A673 (cell line): ENCODE data around the gene MVP. TPM values are rescaled to one million over a fixed set of nuclear protein-coding genes. Genes with fewer than 3 reads are reported as not detected.

Source experiments
- BruUV-seq: library from RNA; stranded (reverse); fragments of 400-500 nt; replicated peaks from 2 replicates; lab custom pipeline; 2021; lab: Mats Ljungman, UMichigan
- CTCF ChIA-PET: fragments of 300-600 bp; sonication (Branson Sonifier 250); formaldehyde crosslinking; loops from one replicate; lab custom pipeline; 2022; ENCODE audit warnings: antibody characterized with exemption; lab: Charles Lee
- POLR2A ChIA-PET: fragments of 300-600 bp; sonication (Branson Sonifier 250); formaldehyde crosslinking; loops from one replicate; lab custom pipeline; 2022; ENCODE audit warnings: antibody characterized with exemption; ENCODE audit not compliant: low non-redundant PET; lab: Charles Lee
- DNase-seq: peaks from one replicate; pipeline ENCODE4 v3.0.0-alpha.2; 2015; ENCODE audit warnings: low spot score
- H3K27ac ChIP-seq: fragments of 200-600 bp; sonication (generic); 2 replicates; pipeline ENCODE4 v1.5.1; 2016; ENCODE audit warnings: mixed run types, low read depth, mild to moderate bottlenecking, mixed read lengths, antibody characterized with exemption, low read length; ENCODE audit not compliant: poor library complexity, severe bottlenecking
- H3K27me3 ChIP-seq: fragments of 200-600 bp; sonication (generic); replicated peaks from 2 replicates; pipeline ENCODE4 v1.6.1; 2017; ENCODE audit warnings: mixed run types, low read depth, mild to moderate bottlenecking, mixed read lengths, antibody characterized with exemption, low read length; ENCODE audit not compliant: insufficient read depth, poor library complexity
- H3K36me3 ChIP-seq: fragments of 200-600 bp; sonication (generic); 2 replicates; pipeline ENCODE4 v1.6.1; 2016; ENCODE audit warnings: mixed run types, mild to moderate bottlenecking, mixed read lengths, antibody characterized with exemption, low read length; ENCODE audit not compliant: insufficient read depth, poor library complexity, severe bottlenecking
- H3K4me1 ChIP-seq: fragments of 200-600 bp; sonication (generic); 2 replicates; pipeline ENCODE4 v1.6.1; 2017; ENCODE audit warnings: mixed run types, mild to moderate bottlenecking, mixed read lengths, antibody characterized with exemption, low read length; ENCODE audit not compliant: insufficient read depth, poor library complexity, severe bottlenecking
- H3K4me3 ChIP-seq: fragments of 200-600 bp; sonication (generic); 2 replicates; pipeline ENCODE4 v1.5.1; 2016; ENCODE audit warnings: low read depth, mixed run types, mild to moderate bottlenecking, mixed read lengths, low read length; ENCODE audit not compliant: poor library complexity, severe bottlenecking
- H3K9me3 ChIP-seq: fragments of 200-600 bp; sonication (generic); 2 replicates; pipeline ENCODE4 v1.6.1; 2016; ENCODE audit warnings: mixed run types, low read depth, mild to moderate bottlenecking, mixed read lengths, antibody characterized with exemption, low read length; ENCODE audit not compliant: poor library complexity, severe bottlenecking
- CTCF ChIP-seq: fragments of 300-800, 200-600 bp; sonication (generic); conservative IDR thresholded peaks from 2 replicates; pipeline ENCODE4 v1.5.1; 2017; ENCODE audit warnings: low read depth, mild to moderate bottlenecking, antibody characterized with exemption, low read length, moderate library complexity, mixed read lengths
- EZH2 ChIP-seq: fragments of 200-600 bp; sonication (generic); IDR thresholded peaks from 2 replicates; pipeline ENCODE4 v1.6.1; 2017; ENCODE audit warnings: borderline replicate concordance, low read depth, mild to moderate bottlenecking, mixed read lengths, antibody characterized with exemption, low read length; ENCODE audit not compliant: poor library complexity, severe bottlenecking
- intact Hi-C: fragments of 100-400 bp; cut with micrococcal nuclease; formaldehyde crosslinking; loops from one replicate; pipeline ENCODE4 v1.10.0; 2022; ENCODE audit not compliant: unreplicated experiment
- total RNA-seq: library from RNA; stranded (reverse); gene quantifications from 2 replicates; pipeline ENCODE4 v1.2.3, GENCODE V29; 2021

The MVP gene
- total RNA-seq, 1 experiment from 2014 or later: 5.6 TPM

- intact Hi-C loops: no loop called here
- no peak for DNase-seq
- CTCF ChIA-PET: no interaction called here
- POLR2A ChIA-PET: no interaction called here
- Histone ChIP-seq H3K27ac (no peak overlapping the region), H3K27me3 (no peaks in the 10 kb centered on the region), H3K36me3 (no peaks in the 10 kb centered on the region), H3K9me3 (no peaks in the 10 kb centered on the region), H3K4me1 (peaks cover 6% of the 10 kb centered on the region), H3K4me3 (no peak overlapping the region)
- TF ChIP-seq EZH2 (no peak), CTCF (no peak)
- BruUV-seq: no TSS peak
Observed at GRCh38 chr16:29894352-29894751, 74.1 kb downstream of the MVP start.

- TF ChIP-seq EZH2: no peak
- TF ChIP-seq CTCF: no peak
- ChIA-PET POLR2A (no interaction called here), CTCF (no interaction called here)
- H3K4me1 ChIP-seq: peaks cover 6% of the 10 kb centered on the region
- H3K36me3 ChIP-seq: no peaks in the 10 kb centered on the region
- DNase-seq: no peak
- H3K27me3 ChIP-seq: no peaks in the 10 kb centered on the region
- no TSS peak for BruUV-seq
- H3K4me3 ChIP-seq: no peak overlapping the region
- intact Hi-C loops: no loop called here
- no peaks in the 10 kb centered on the region for H3K9me3 ChIP-seq
- no peak overlapping the region for H3K27ac ChIP-seq
Observed at GRCh38 chr16:29896841-29897240, 76.6 kb downstream of the MVP start.

GRCh38 chr16:29897333-29897732, 77.1 kb downstream of the MVP start:
- Histone ChIP-seq H3K4me1 (peaks cover 6% of the 10 kb centered on the region), H3K27ac (no peak overlapping the region), H3K36me3 (no peaks in the 10 kb centered on the region), H3K9me3 (no peaks in the 10 kb centered on the region), H3K27me3 (no peaks in the 10 kb centered on the region), H3K4me3 (no peak overlapping the region)
- no TSS peak for BruUV-seq
- ChIA-PET CTCF (no interaction called here), POLR2A (no interaction called here)
- intact Hi-C loops: no loop called here
- TF ChIP-seq CTCF (no peak), EZH2 (no peak)
- no peak for DNase-seq

Other genes starting within 250 kb of the MVP start
- not detected in 2 replicates for gene SPN, start 157.2 kb upstream of the MVP start, total RNA-seq
- gene QPRT, start 141.3 kb upstream of the MVP start, total RNA-seq: 31.1 and 48.3 TPM in 2 replicates
- gene C16orf54, start 74.5 kb upstream of the MVP start, total RNA-seq: not detected in 2 replicates
- not detected in 2 replicates for gene ZG16, start 42.2 kb upstream of the MVP start, total RNA-seq
- gene KIF22, start 29.7 kb upstream of the MVP start, total RNA-seq: 171 and 186 TPM in 2 replicates
- 457 and 516 TPM in 2 replicates for gene MAZ, start 13.9 kb upstream of the MVP start, total RNA-seq
- gene PRRT2, start 8.3 kb upstream of the MVP start, total RNA-seq: 9.0 TPM in 2 replicates
- 47.4 and 50.0 TPM in 2 replicates for gene PAGR1, start 4.3 kb upstream of the MVP start, total RNA-seq
- gene CDIPT, start 42.8 kb downstream of the MVP start, total RNA-seq: 51.7 and 55.6 TPM in 2 replicates
- gene SEZ6L2, start 79.1 kb downstream of the MVP start, total RNA-seq: 7.0 and 9.1 TPM in 2 replicates
- gene ASPHD1, start 80.0 kb downstream of the MVP start, total RNA-seq: 2.0 and 2.5 TPM in 2 replicates
- 32.4 and 33.3 TPM in 2 replicates for gene KCTD13, start 105.8 kb downstream of the MVP start, total RNA-seq
- gene TMEM219, start 141.6 kb downstream of the MVP start, total RNA-seq: 48.3 and 52.7 TPM in 2 replicates
- 49.9 and 50.2 TPM in 2 replicates for gene TAOK2, start 153.4 kb downstream of the MVP start, total RNA-seq
- 29.7 and 33.2 TPM in 2 replicates for gene HIRIP3, start 175.2 kb downstream of the MVP start, total RNA-seq
- gene INO80E, start 175.8 kb downstream of the MVP start, total RNA-seq: 115 and 120 TPM in 2 replicates
- gene DOC2A, start 190.6 kb downstream of the MVP start, total RNA-seq: 3.2 and 5.4 TPM in 2 replicates
- gene C16orf92, start 202.7 kb downstream of the MVP start, total RNA-seq: not detected in 2 replicates
- 1.9 and 2.6 TPM in 2 replicates for gene TLCD3B, start 210.8 kb downstream of the MVP start, total RNA-seq
- 1,552 and 1,729 TPM in 2 replicates for gene ALDOA, start 245.3 kb downstream of the MVP start, total RNA-seq